OCI-LY1 (cell line): ENCODE results near the gene PIP4K2A.

Source experiments
- EZH2 ChIP-seq: fragments of 200-600 bp; sonication (generic), shearing (Covaris generic); IDR thresholded peaks from 2 replicates; pipeline ENCODE4 v1.8.0; 2017; ENCODE audit warnings: borderline replicate concordance, mixed run types, mild to moderate bottlenecking, antibody characterized with exemption, low read length, moderate library complexity, mixed read lengths
- TF ChIP-seq, protein P1 (sequence below): fragments of 200-600 bp; sonication (generic), shearing (Covaris generic); IDR thresholded peaks from 2 replicates; pipeline ENCODE4 v1.5.1; 2017; ENCODE audit warnings: mild to moderate bottlenecking, antibody characterized with exemption, low read length, moderate library complexity, mixed read lengths

DNA sequence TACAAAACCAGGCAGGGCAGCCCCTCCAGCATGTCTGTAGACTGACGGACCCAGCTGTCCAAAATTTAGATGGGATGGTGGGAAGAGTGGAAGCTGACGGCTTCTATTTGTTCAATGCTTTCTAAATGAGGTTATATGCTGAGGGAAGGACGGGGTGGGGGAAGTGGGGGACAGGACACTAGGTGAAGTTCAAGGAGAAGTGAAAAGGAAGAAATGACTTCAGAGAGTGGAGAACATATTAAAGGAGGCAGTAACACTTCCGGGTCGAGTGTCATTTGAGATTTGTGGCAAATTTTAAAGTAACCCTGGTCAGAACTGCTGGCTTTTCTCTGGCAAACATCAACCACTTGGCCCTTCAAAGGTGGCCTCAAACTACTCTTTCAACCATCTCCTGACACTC, 9.4 kb downstream of the PIP4K2A start:
- TF ChIP-seq, protein P1, sequence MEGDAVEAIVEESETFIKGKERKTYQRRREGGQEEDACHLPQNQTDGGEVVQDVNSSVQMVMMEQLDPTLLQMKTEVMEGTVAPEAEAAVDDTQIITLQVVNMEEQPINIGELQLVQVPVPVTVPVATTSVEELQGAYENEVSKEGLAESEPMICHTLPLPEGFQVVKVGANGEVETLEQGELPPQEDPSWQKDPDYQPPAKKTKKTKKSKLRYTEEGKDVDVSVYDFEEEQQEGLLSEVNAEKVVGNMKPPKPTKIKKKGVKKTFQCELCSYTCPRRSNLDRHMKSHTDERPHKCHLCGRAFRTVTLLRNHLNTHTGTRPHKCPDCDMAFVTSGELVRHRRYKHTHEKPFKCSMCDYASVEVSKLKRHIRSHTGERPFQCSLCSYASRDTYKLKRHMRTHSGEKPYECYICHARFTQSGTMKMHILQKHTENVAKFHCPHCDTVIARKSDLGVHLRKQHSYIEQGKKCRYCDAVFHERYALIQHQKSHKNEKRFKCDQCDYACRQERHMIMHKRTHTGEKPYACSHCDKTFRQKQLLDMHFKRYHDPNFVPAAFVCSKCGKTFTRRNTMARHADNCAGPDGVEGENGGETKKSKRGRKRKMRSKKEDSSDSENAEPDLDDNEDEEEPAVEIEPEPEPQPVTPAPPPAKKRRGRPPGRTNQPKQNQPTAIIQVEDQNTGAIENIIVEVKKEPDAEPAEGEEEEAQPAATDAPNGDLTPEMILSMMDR, result no peak
- no peak for TF ChIP-seq EZH2
